ENCODE results near the gene PRIM2.
"Not testable (repeated sequence)": the region's sequence is repeated elsewhere in the genome, so short reads cannot be mapped to it uniquely, and the experiment has no call there.

The PRIM2 gene

DNA sequence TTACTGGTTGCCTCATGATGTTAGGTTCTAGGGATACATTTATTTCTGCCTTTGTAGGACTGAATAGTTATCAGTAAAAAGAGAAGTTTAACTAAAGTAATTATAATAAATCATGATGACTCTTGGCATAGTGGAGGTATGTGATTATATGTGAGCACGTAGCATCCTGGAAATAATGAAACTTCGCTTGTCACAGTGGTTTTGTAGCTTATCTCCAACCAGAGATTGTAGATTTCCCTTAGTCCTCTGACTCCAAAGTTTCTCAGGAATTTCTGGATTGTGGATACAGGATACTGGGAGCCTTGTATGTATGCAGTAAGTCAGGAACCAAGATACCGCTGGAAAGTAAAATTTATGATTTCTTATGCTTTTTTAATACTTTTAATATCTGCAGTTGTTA, 199.3 kb downstream of the PRIM2 start:
- H3K9ac ChIP-seq (ENCODE audit: low read depth, low read length); H3K4me3 ChIP-seq (ENCODE audit: low read length); H3K4me1 ChIP-seq (ENCODE audit: control insufficient read depth, insufficient read depth, low read length); H3K9me3 ChIP-seq (replicated peaks; ENCODE audit: low read length); H3K4me2 ChIP-seq (ENCODE audit: low read length); H3K27me3 ChIP-seq (ENCODE audit: control insufficient read depth, insufficient read depth, low read length); H3K36me3 ChIP-seq (ENCODE audit: insufficient read depth, low read length): not testable (repeated sequence)

GRCh38 chr6:57519198-57519597, 201.8 kb downstream of the PRIM2 start:
- H3K9ac ChIP-seq (ENCODE audit: low read depth, low read length); H3K4me1 ChIP-seq (ENCODE audit: control insufficient read depth, insufficient read depth, low read length): not testable (repeated sequence)

DNA sequence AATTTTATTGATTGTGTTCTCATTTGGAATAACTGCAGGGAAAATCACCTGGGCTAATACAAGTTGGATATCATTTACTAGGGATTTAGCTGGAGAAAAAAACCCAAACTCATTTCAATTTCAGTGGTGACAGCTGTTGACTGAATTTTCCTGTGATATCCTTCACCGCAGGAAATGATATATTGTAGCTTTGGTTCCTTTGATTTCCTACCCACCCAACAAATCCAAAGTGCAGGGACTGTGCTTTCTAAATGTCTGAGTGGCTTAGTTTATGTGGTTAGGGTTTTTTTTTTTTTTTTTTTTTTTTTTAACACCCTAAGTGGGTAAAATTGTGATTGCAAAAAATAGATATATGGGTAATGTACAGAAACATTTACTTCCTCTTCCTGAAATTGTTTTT, 203.7 kb downstream of the PRIM2 start:
- H3K4me2 ChIP-seq (ENCODE audit: low read length); H3K4me3 ChIP-seq (ENCODE audit: low read length); H3K27me3 ChIP-seq (ENCODE audit: control insufficient read depth, insufficient read depth, low read length); H3K9me3 ChIP-seq (replicated peaks; ENCODE audit: low read length); H3K9ac ChIP-seq (ENCODE audit: low read depth, low read length); H3K4me1 ChIP-seq (ENCODE audit: control insufficient read depth, insufficient read depth, low read length); H3K36me3 ChIP-seq (ENCODE audit: insufficient read depth, low read length): not testable (repeated sequence)

More at GRCh38 chr6:57519198-57519597, 201.8 kb downstream of the PRIM2 start:
- not testable (repeated sequence) for H3K9me3 ChIP-seq (replicated peaks; ENCODE audit: low read length); H3K36me3 ChIP-seq (ENCODE audit: insufficient read depth, low read length); H3K4me3 ChIP-seq (ENCODE audit: low read length); H3K27me3 ChIP-seq (ENCODE audit: control insufficient read depth, insufficient read depth, low read length); H3K4me2 ChIP-seq (ENCODE audit: low read length)

GRCh38 chr6:57523221-57523620, 205.8 kb downstream of the PRIM2 start:
- not testable (repeated sequence) for H3K9ac ChIP-seq (ENCODE audit: low read depth, low read length); H3K9me3 ChIP-seq (replicated peaks; ENCODE audit: low read length); H3K4me3 ChIP-seq (ENCODE audit: low read length); H3K27me3 ChIP-seq (ENCODE audit: control insufficient read depth, insufficient read depth, low read length); H3K4me1 ChIP-seq (ENCODE audit: control insufficient read depth, insufficient read depth, low read length); H3K36me3 ChIP-seq (ENCODE audit: insufficient read depth, low read length); H3K4me2 ChIP-seq (ENCODE audit: low read length)

GRCh38 chr6:57529755-57530154, 212.3 kb downstream of the PRIM2 start:
- not testable (repeated sequence) for H3K9me3 ChIP-seq (replicated peaks; ENCODE audit: low read length); H3K27me3 ChIP-seq (ENCODE audit: control insufficient read depth, insufficient read depth, low read length); H3K4me1 ChIP-seq (ENCODE audit: control insufficient read depth, insufficient read depth, low read length); H3K9ac ChIP-seq (ENCODE audit: low read depth, low read length); H3K36me3 ChIP-seq (ENCODE audit: insufficient read depth, low read length); H3K4me2 ChIP-seq (ENCODE audit: low read length); H3K4me3 ChIP-seq (ENCODE audit: low read length)

DNA sequence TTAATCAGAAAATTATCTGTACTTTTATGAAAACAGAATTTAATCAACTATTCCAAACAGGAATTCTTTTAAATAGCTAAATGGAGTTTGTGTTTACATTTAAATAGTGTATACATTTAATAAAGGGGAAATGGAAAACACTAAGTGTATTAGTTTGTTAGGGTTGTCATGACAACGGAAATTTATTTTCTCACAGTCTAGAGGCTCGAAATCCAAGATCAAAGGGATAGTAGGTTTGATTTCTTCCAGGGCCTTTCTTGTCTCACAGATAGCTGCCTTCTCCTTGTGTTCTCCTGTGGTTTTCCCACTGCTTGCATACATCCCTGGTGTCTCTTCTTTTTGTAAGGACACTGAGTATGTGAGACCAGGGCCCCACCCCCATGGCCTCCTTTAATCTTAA, 215.2 kb downstream of the PRIM2 start:
- H3K27me3 ChIP-seq (ENCODE audit: control insufficient read depth, insufficient read depth, low read length); H3K4me1 ChIP-seq (ENCODE audit: control insufficient read depth, insufficient read depth, low read length); H3K9me3 ChIP-seq (replicated peaks; ENCODE audit: low read length); H3K4me2 ChIP-seq (ENCODE audit: low read length); H3K9ac ChIP-seq (ENCODE audit: low read depth, low read length); H3K4me3 ChIP-seq (ENCODE audit: low read length); H3K36me3 ChIP-seq (ENCODE audit: insufficient read depth, low read length): not testable (repeated sequence)

- H3K9ac ChIP-seq (ENCODE audit: low read depth, low read length); H3K27me3 ChIP-seq (ENCODE audit: control insufficient read depth, insufficient read depth, low read length); H3K4me1 ChIP-seq (ENCODE audit: control insufficient read depth, insufficient read depth, low read length); H3K9me3 ChIP-seq (replicated peaks; ENCODE audit: low read length); H3K4me2 ChIP-seq (ENCODE audit: low read length); H3K36me3 ChIP-seq (ENCODE audit: insufficient read depth, low read length); H3K4me3 ChIP-seq (ENCODE audit: low read length): not testable (repeated sequence)
These were observed 217.7 kb downstream of the PRIM2 start for GRCh38 chr6:57535121-57535520.

DNA sequence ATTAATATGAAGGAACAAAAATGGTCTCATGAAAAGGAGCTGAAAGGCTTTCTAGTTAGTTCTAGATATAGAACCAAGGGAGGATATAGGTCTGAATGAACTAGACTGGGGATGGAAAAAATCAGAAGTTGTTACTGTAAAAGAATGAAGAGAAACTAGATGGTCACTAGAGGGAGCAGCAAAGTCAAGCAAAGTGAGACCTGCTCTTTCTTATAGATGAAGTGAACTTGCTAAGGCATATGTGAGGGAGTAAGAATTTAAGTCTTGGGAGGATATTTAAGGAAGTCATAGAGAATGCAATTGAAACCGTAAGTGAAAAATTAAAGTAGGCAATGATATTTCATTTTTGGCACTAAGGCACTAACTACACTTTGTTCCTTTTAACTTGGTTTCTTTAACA, 218.6 kb downstream of the PRIM2 start:
- H3K4me3 ChIP-seq (ENCODE audit: low read length); H3K36me3 ChIP-seq (ENCODE audit: insufficient read depth, low read length); H3K9ac ChIP-seq (ENCODE audit: low read depth, low read length); H3K4me1 ChIP-seq (ENCODE audit: control insufficient read depth, insufficient read depth, low read length); H3K9me3 ChIP-seq (replicated peaks; ENCODE audit: low read length); H3K4me2 ChIP-seq (ENCODE audit: low read length); H3K27me3 ChIP-seq (ENCODE audit: control insufficient read depth, insufficient read depth, low read length): not testable (repeated sequence)

- not testable (repeated sequence) for H3K9me3 ChIP-seq (replicated peaks; ENCODE audit: low read length); H3K4me3 ChIP-seq (ENCODE audit: low read length); H3K36me3 ChIP-seq (ENCODE audit: insufficient read depth, low read length); H3K4me2 ChIP-seq (ENCODE audit: low read length); H3K4me1 ChIP-seq (ENCODE audit: control insufficient read depth, insufficient read depth, low read length); H3K9ac ChIP-seq (ENCODE audit: low read depth, low read length); H3K27me3 ChIP-seq (ENCODE audit: control insufficient read depth, insufficient read depth, low read length)
These were observed 220.5 kb downstream of the PRIM2 start for GRCh38 chr6:57537916-57538315.

- H3K4me2 ChIP-seq (ENCODE audit: low read length); H3K27me3 ChIP-seq (ENCODE audit: control insufficient read depth, insufficient read depth, low read length); H3K4me3 ChIP-seq (ENCODE audit: low read length); H3K4me1 ChIP-seq (ENCODE audit: control insufficient read depth, insufficient read depth, low read length); H3K9ac ChIP-seq (ENCODE audit: low read depth, low read length); H3K9me3 ChIP-seq (replicated peaks; ENCODE audit: low read length); H3K36me3 ChIP-seq (ENCODE audit: insufficient read depth, low read length): not testable (repeated sequence)
These were observed 234.5 kb downstream of the PRIM2 start for GRCh38 chr6:57551961-57552360.

DNA sequence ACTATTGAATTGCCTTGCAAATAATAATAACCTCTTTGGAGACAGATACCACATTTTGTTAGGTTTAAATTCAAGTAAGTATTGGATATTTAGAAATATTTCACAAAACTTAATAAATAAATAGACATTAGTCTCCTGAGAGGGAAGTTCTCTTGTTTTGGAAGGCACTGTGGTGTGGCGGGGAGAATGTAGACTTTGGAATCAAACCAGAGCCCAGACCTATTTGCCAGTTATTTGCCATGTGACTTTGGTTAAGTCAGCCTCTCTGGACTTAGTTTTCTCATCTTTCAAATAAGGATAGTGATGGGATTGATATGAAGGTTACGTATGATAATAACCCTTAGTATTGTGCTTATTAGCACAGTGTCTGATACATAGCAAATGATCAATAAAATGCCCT, 240.4 kb downstream of the PRIM2 start:
- H3K9ac ChIP-seq (ENCODE audit: low read depth, low read length); H3K9me3 ChIP-seq (replicated peaks; ENCODE audit: low read length); H3K27me3 ChIP-seq (ENCODE audit: control insufficient read depth, insufficient read depth, low read length); H3K36me3 ChIP-seq (ENCODE audit: insufficient read depth, low read length); H3K4me3 ChIP-seq (ENCODE audit: low read length); H3K4me2 ChIP-seq (ENCODE audit: low read length); H3K4me1 ChIP-seq (ENCODE audit: control insufficient read depth, insufficient read depth, low read length): not testable (repeated sequence)

DNA sequence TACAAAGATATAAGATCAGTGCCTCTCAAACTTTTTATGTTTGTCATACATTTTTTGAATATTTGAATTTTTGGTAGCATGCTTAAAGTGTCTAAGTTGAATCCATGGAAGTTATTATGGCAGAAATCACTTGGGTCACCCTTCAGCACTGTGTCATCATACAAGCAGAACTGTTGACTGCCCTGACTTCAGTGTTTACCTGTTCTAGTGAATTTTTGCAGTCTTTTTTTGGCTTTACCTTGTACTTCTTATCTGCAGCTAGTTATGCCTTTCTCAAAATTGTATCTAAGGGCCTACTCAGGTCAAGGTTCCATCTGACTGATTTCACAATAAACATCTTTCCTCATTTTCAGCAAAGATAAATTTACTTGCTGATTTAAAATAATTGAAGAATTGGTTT, 241.7 kb downstream of the PRIM2 start:
- H3K4me1 ChIP-seq (ENCODE audit: control insufficient read depth, insufficient read depth, low read length); H3K9ac ChIP-seq (ENCODE audit: low read depth, low read length); H3K36me3 ChIP-seq (ENCODE audit: insufficient read depth, low read length); H3K4me3 ChIP-seq (ENCODE audit: low read length); H3K4me2 ChIP-seq (ENCODE audit: low read length); H3K27me3 ChIP-seq (ENCODE audit: control insufficient read depth, insufficient read depth, low read length); H3K9me3 ChIP-seq (replicated peaks; ENCODE audit: low read length): not testable (repeated sequence)

DNA sequence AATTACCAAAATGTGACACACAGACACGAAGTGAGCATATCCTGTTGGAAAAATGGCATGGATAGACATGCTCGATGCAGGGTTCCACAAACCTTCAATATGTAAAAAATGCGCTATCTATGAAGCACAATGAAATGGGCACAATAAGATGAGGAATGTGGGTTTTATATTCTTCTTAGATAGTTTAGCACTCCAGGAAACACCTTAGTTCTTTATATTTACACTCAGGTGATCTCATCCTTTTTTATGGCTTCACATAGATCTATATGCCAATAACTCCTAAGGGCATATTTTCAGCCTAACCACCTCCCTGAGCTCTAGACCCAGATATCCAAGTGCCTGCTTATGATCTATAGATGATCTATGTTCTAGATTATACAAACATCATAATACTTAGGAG, 244.8 kb downstream of the PRIM2 start:
- H3K9me3 ChIP-seq (replicated peaks; ENCODE audit: low read length); H3K4me2 ChIP-seq (ENCODE audit: low read length); H3K36me3 ChIP-seq (ENCODE audit: insufficient read depth, low read length); H3K4me1 ChIP-seq (ENCODE audit: control insufficient read depth, insufficient read depth, low read length); H3K9ac ChIP-seq (ENCODE audit: low read depth, low read length); H3K27me3 ChIP-seq (ENCODE audit: control insufficient read depth, insufficient read depth, low read length); H3K4me3 ChIP-seq (ENCODE audit: low read length): not testable (repeated sequence)
